Erythroblast (primary cell): Measurements from ENCODE around the gene LRRC59.

ENCODE experiments used
- GATA1 ChIP-seq: IDR thresholded peaks from 2 replicates; pipeline ENCODE4 v1.6.1; 2011; ENCODE audit warnings: low read depth, mild to moderate bottlenecking, control low read depth, low read length, moderate library complexity
- POLR2A ChIP-seq: IDR thresholded peaks from 2 replicates; pipeline ENCODE4 v1.6.1; 2011; ENCODE audit warnings: mild to moderate bottlenecking, low read length

DNA sequence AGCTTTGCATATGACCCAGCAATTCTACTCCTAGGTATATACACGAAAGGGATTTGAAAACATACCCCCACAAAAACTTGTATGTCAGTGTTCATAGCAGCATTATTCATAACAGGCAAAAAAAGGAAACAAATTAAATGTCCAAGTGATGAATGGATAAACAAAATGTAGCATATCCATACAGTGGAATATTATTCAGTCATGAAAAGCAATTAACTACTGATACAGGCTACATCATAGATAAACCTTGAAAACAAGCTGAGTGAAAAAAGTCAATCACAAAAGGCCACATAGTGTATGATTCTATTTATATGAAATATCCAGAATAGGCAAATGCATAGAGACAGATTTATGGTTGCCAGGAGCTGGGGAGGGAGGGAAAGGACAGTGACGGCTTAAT lies 23.6 kb downstream of the LRRC59 start:
- TF ChIP-seq POLR2A: no peak
- TF ChIP-seq GATA1: no peak
